ENCODE measurements around the gene COL7A1. TPM values are rescaled to one million over a fixed set of nuclear protein-coding genes. Genes with fewer than 3 reads are reported as not detected.

COL7A1 gene
- total RNA-seq, 2 donors from 2014 or later, result 15.7 to 16.6 TPM

DNA sequence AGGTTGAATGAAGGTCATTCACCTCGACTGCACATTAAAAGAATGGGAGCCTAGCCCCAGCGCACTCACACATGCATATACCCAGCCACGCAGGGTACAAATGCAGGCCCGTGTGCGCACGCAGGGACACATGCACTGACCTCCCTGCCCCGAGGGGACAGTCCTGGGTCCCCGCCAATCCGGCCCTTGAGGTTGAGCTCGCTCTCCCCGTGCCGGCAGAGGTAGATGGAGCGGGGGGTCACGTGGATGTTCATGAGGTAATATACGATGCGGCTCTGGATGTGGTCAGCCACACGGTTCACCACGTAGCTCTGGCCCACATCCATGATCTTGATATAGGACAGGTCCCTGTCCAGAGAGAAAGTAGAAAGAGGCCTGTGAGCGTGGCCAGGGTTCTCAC lies 59.0 kb downstream of the COL7A1 start:
- Mint-ChIP-seq H3K36me3 (ENCODE audit: low read depth) (peaks cover 33% of the 10 kb centered on the region), H3K9me3 (no peaks in the 10 kb centered on the region), H3K27ac (no peak overlapping the region), H3K4me3 (no peak overlapping the region), H3K4me1 (no peaks in the 10 kb centered on the region), H3K27me3 (ENCODE audit: insufficient read depth) (no peaks in the 10 kb centered on the region)
- Histone ChIP-seq H3K9me3 (ENCODE audit: control insufficient read depth, low read length) (no peaks in the 10 kb centered on the region), H3K27ac (ENCODE audit: low read depth, low read length) (no peak overlapping the region), H3K27me3 (ENCODE audit: control insufficient read depth, insufficient read depth, low read length, poor library complexity, severe bottlenecking) (no peaks in the 10 kb centered on the region), H3K36me3 (ENCODE audit: control insufficient read depth, insufficient read depth, low read length) (no peaks in the 10 kb centered on the region), H3K9ac (ENCODE audit: extremely low read depth, low read length, poor library complexity, severe bottlenecking) (no peak overlapping the region), H3K4me1 (ENCODE audit: control insufficient read depth, insufficient read depth, low read length) (no peaks in the 10 kb centered on the region), H3K4me3 (ENCODE audit: low read length) (no peak overlapping the region)
- TF ChIP-seq, protein P1, sequence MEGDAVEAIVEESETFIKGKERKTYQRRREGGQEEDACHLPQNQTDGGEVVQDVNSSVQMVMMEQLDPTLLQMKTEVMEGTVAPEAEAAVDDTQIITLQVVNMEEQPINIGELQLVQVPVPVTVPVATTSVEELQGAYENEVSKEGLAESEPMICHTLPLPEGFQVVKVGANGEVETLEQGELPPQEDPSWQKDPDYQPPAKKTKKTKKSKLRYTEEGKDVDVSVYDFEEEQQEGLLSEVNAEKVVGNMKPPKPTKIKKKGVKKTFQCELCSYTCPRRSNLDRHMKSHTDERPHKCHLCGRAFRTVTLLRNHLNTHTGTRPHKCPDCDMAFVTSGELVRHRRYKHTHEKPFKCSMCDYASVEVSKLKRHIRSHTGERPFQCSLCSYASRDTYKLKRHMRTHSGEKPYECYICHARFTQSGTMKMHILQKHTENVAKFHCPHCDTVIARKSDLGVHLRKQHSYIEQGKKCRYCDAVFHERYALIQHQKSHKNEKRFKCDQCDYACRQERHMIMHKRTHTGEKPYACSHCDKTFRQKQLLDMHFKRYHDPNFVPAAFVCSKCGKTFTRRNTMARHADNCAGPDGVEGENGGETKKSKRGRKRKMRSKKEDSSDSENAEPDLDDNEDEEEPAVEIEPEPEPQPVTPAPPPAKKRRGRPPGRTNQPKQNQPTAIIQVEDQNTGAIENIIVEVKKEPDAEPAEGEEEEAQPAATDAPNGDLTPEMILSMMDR (conservative IDR thresholded peaks at IDR 0.05), result no peak
- 97 to 98% methylated on average over 15 to 19 of the region's 19 CpGs for WGBS, 2 experiments (ENCODE audit: insufficient coverage in 1 of 2, insufficient read length in 1 of 2)
- DNase-seq, result no peak

DNA sequence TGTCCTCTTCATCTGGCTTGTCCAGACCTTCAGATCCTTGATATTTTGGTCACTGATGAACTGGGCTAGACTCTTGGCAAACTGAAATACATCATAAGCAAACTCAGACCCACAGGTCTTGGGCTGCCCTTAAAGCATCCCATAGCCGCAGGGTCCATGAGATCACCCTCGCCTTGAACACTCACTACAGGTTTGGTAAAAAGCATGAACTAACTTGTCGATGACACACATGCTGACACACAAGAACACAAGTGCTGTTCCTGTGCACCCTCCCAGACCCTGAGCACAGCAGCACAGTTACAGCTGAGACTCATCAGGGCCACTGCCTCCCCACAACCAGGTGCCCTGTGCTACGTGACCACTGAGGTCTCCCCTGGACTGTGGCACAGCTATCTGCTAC lies 59.6 kb downstream of the COL7A1 start:
- H3K27ac ChIP-seq (ENCODE audit: low read depth, low read length), result no peak overlapping the region
- Mint-ChIP-seq H3K27me3 (ENCODE audit: insufficient read depth) (no peaks in the 10 kb centered on the region), H3K27ac (no peak overlapping the region), H3K4me3 (no peak overlapping the region), H3K4me1 (no peaks in the 10 kb centered on the region), H3K36me3 (ENCODE audit: low read depth) (peaks cover 33% of the 10 kb centered on the region), H3K9me3 (no peaks in the 10 kb centered on the region)
- no peak overlapping the region for H3K9ac ChIP-seq (ENCODE audit: extremely low read depth, low read length, poor library complexity, severe bottlenecking)
- WGBS, 2 experiments (ENCODE audit: insufficient coverage in 1 of 2, insufficient read length in 1 of 2), result 90 to 97% methylated on average over 3 to 4 of the region's 4 CpGs
- H3K4me3 ChIP-seq (ENCODE audit: low read length), result no peak overlapping the region
- no peaks in the 10 kb centered on the region for H3K27me3 ChIP-seq (ENCODE audit: control insufficient read depth, insufficient read depth, low read length, poor library complexity, severe bottlenecking)
- TF ChIP-seq, protein P1 (conservative IDR thresholded peaks at IDR 0.05), result no peak
- DNase-seq, result no peak
- no peaks in the 10 kb centered on the region for H3K36me3 ChIP-seq (ENCODE audit: control insufficient read depth, insufficient read depth, low read length)
- H3K4me1 ChIP-seq (ENCODE audit: control insufficient read depth, insufficient read depth, low read length), result no peaks in the 10 kb centered on the region
- H3K9me3 ChIP-seq (ENCODE audit: control insufficient read depth, low read length), result no peaks in the 10 kb centered on the region

DNA sequence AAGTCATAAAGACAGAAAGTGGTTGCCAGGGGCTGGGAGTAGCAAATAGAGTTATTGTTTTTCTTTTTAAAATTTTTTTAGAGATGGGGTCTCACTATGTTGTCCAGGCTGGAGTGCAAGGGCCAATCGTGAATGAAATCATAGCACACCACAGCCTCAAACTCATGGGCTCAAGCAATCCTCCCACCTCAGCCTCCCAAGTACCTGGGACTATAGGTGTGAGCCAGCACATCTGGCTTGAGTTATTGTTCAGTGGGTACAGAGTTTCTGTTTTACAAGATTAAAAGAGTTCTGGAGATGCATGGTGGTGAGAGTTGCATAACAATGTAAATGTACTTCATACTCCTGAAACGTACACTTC lies 62.2 kb downstream of the COL7A1 start:
- Histone ChIP-seq H3K36me3 (ENCODE audit: control insufficient read depth, insufficient read depth, low read length) (no peaks in the 10 kb centered on the region), H3K27ac (ENCODE audit: low read depth, low read length) (no peak overlapping the region), H3K9me3 (ENCODE audit: control insufficient read depth, low read length) (no peaks in the 10 kb centered on the region), H3K4me3 (ENCODE audit: low read length) (no peak overlapping the region), H3K9ac (ENCODE audit: extremely low read depth, low read length, poor library complexity, severe bottlenecking) (no peak overlapping the region), H3K27me3 (ENCODE audit: control insufficient read depth, insufficient read depth, low read length, poor library complexity, severe bottlenecking) (no peaks in the 10 kb centered on the region), H3K4me1 (ENCODE audit: control insufficient read depth, insufficient read depth, low read length) (no peaks in the 10 kb centered on the region)
- TF ChIP-seq, protein P1 (conservative IDR thresholded peaks at IDR 0.05), result no peak
- Mint-ChIP-seq H3K27me3 (ENCODE audit: insufficient read depth) (no peaks in the 10 kb centered on the region), H3K4me3 (no peak overlapping the region), H3K36me3 (ENCODE audit: low read depth) (peaks cover 32% of the 10 kb centered on the region), H3K9me3 (no peaks in the 10 kb centered on the region), H3K4me1 (no peaks in the 10 kb centered on the region), H3K27ac (no peak overlapping the region)
- DNase-seq, result no peak
- WGBS, 2 experiments (ENCODE audit: insufficient coverage in 1 of 2, insufficient read length in 1 of 2), result 83% methylated on average over 1 of the region's 2 CpGs; no CpG with 5 or more reads in 1 of the 2 experiments
